Right atrium auricular region (tissue), 2 donors: Measurements from ENCODE around the gene ADAMTS14. TPM values are rescaled to one million over a fixed set of nuclear protein-coding genes. Genes with fewer than 3 reads are reported as not detected.
A peak's percentile ranks its signal among the peaks of the same experiment; 100 is the strongest.

Experiments
- DNase-seq: peaks from one replicate; pipeline ENCODE4 v3.0.0-alpha.2; 2019; ENCODE audit warnings: low spot score
- H3K27ac ChIP-seq, 2 donors: fragments of 200-600 bp; sonication (generic); 1 replicate in 1 of 2; 2 replicates in 1 of 2; pipeline ENCODE4 v1.5.1; 2016 to 2019
- H3K27me3 ChIP-seq, 2 donors: fragments of 200-600 bp; sonication (generic); one replicate each; pipeline versions ENCODE4 v1.5.1 to v1.6.0; 2017 to 2019
- H3K36me3 ChIP-seq: fragments of 200-600 bp; sonication (generic); one replicate; pipeline ENCODE4 v1.5.1; 2016
- H3K4me1 ChIP-seq, 2 donors: fragments of 200-600 bp; sonication (generic); one replicate each; pipeline versions ENCODE4 v1.5.1 to v1.6.0; 2017 to 2019
- H3K4me3 ChIP-seq, 2 donors: fragments of 200-600 bp; sonication (generic); 1 replicate in 1 of 2; 2 replicates in 1 of 2; pipeline ENCODE4 v1.5.1; 2017 to 2019; ENCODE audit warnings: mild to moderate bottlenecking in 1 of 2, moderate library complexity in 1 of 2
- H3K9me3 ChIP-seq, 2 donors: fragments of 200-600 bp; sonication (generic); one replicate each; pipeline ENCODE4 v1.5.1; 2019
- total RNA-seq, 2 donors: library from RNA; depleted of rRNA; stranded (reverse); fragments of >200 nt; gene quantifications; one replicate each; pipeline ENCODE4 v1.1.0, GENCODE V29; 2016
- TF ChIP-seq, protein P1 (sequence below), 2 donors: fragments of 200-600 bp; sonication (generic); IDR thresholded peaks; one replicate each; pipeline ENCODE4 v1.5.1; 2019; ENCODE audit warnings: antibody characterized with exemption in 2 of 2

Gene ADAMTS14
- total RNA-seq, 2 donors from 2014 or later: not detected

DNA sequence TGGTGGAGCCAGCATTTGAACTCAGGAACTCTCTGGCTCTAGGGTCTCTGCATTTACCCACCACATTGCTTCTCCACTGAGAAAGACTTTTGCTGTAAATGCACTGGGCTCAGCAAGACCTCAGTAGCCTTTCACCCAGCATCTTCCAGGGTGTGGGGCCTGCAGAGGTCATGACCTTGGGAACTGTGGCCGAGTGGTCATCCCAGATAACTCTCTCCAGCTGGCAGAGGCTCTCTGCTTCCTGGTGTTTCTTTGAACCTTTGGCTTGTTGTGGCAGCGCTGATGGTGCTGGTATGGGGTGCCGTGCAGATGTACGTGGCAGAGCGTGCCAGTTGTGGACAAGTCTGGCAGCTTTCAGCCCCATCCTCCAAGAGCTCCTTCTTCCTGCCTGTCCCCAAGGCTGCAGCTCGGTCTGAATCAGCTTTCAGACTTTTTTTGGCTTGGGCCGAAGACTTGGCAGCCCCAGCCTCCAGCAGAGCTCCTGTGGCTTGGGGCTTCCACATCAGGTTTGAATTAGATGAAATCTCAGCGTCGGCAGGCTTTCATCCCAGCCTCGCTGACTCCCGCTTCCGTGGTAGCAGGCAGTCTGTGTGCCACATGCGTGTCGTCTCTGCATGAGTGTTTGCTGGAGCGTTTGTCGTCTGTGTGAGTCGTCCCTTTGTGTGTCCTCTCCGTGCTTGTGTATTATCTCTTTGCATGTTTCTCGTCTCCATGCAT, 21.5 kb downstream of the ADAMTS14 start:
- TF ChIP-seq, protein P1, sequence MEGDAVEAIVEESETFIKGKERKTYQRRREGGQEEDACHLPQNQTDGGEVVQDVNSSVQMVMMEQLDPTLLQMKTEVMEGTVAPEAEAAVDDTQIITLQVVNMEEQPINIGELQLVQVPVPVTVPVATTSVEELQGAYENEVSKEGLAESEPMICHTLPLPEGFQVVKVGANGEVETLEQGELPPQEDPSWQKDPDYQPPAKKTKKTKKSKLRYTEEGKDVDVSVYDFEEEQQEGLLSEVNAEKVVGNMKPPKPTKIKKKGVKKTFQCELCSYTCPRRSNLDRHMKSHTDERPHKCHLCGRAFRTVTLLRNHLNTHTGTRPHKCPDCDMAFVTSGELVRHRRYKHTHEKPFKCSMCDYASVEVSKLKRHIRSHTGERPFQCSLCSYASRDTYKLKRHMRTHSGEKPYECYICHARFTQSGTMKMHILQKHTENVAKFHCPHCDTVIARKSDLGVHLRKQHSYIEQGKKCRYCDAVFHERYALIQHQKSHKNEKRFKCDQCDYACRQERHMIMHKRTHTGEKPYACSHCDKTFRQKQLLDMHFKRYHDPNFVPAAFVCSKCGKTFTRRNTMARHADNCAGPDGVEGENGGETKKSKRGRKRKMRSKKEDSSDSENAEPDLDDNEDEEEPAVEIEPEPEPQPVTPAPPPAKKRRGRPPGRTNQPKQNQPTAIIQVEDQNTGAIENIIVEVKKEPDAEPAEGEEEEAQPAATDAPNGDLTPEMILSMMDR (IDR thresholded peaks at IDR 0.05): no peak
- H3K27ac ChIP-seq: no peak overlapping the region
- H3K36me3 ChIP-seq: no peaks in the 10 kb centered on the region
- peak; percentile 62 for DNase-seq
- H3K9me3 ChIP-seq: no peaks in the 10 kb centered on the region
- no peaks in the 10 kb centered on the region for H3K4me1 ChIP-seq
- no peak overlapping the region for H3K4me3 ChIP-seq
- H3K27me3 ChIP-seq: no peaks in the 10 kb centered on the region

DNA sequence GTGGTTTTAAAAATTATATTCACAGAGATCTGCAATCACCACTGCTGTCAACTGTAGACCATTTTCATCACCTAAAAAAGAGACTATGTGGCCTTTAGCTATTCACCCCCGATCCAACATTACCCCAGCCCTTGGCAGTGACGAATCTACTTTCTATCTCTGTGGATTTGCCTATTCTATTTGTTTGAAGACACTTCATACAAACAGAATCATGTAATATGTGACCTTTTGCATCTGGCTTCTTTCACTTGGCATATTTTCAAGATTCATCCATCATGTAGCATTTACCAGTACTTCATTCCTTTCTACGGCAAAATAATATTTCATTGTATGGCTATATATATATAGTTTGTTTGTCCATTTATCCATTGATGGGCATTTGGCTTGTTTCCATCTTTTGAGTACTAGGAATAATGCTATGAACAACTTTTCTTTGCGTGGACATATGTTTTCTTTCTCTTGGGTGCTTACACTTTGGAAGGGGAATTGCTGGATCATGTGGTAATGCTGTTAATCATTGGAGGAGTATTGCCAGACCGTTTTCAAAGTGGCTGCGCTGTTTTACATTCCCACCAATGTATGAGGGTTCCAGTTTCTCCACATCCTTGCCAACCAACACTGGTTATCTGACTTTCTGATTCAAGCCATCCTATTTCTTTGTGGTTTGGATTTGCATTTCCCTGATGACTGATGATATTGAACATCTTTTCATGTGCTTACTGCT, 22.3 kb downstream of the ADAMTS14 start:
- no peak overlapping the region for H3K27ac ChIP-seq
- H3K27me3 ChIP-seq: no peaks in the 10 kb centered on the region
- no peaks in the 10 kb centered on the region for H3K9me3 ChIP-seq
- TF ChIP-seq, protein P1 (IDR thresholded peaks at IDR 0.05): no peak
- no peak overlapping the region for H3K4me3 ChIP-seq
- no peaks in the 10 kb centered on the region for H3K4me1 ChIP-seq
- no peaks in the 10 kb centered on the region for H3K36me3 ChIP-seq
- no peak for DNase-seq

DNA sequence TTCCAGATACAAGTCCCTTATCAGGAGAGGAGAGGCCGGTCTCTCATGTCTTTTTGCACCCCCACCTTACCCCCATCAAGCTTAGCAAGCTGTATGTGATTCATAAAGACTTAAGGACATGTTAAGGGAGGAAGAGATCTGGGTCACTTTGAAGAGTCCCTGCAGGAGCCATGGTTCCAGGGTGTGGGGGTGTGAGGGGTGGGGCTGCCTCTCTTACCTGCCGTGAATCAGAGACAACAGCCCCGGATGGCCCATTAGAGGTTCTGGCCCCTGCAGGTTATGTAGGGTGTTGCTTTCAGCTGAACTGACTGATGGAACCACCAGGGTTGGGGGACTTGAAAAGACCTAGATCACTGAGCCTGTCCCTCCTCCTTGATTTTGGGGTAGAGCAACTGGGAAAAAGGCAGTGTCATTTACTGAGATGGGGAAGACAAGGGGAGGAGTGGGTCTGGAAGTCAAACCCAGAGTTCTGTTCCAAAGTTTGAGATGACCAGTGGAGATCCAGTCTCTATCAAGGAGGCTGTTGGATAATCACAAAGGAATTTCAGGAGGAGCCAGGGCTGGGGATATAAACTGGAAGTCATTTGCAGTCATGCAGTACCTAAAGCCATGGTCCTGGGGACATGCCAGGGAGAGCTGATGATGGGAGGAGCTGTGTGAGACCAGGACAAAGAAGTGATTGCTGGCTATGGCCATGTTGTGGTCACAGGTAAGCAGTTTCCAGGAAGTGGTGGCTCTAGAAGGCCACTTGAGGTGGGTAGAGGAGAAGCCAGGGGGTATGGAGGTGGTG, 23.1 kb downstream of the ADAMTS14 start:
- TF ChIP-seq, protein P1 (IDR thresholded peaks at IDR 0.05): no peak
- Histone ChIP-seq H3K27me3 (no peaks in the 10 kb centered on the region), H3K9me3 (no peaks in the 10 kb centered on the region), H3K4me1 (no peaks in the 10 kb centered on the region), H3K4me3 (no peak overlapping the region), H3K36me3 (no peaks in the 10 kb centered on the region), H3K27ac (no peak overlapping the region)
- no peak for DNase-seq

DNA sequence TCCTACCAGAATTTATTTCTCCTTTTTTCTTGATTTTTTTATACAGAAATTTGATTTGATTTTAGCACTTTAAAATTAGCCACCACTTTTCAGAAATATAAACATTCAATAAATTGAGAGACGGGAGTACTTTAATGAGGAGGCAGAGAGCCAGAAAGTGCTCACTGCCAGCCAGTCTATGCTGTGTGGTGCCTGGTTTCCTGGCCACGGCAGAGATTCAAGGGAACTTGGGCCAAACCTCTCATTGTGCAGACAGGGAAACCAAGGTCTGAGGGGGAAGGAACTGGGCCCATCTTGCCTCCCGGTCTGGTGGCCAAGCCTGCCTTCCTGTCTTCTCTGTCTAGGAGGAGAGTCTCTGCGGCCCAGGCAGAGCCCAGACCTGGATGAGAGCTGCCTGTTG, 25.9 kb downstream of the ADAMTS14 start:
- H3K27ac ChIP-seq: no peak overlapping the region
- no peaks in the 10 kb centered on the region for H3K9me3 ChIP-seq
- H3K4me3 ChIP-seq: no peak overlapping the region
- H3K4me1 ChIP-seq: no peaks in the 10 kb centered on the region
- TF ChIP-seq, protein P1 (IDR thresholded peaks at IDR 0.05): no peak
- H3K27me3 ChIP-seq: no peaks in the 10 kb centered on the region
- no peaks in the 10 kb centered on the region for H3K36me3 ChIP-seq
- DNase-seq: no peak

DNA sequence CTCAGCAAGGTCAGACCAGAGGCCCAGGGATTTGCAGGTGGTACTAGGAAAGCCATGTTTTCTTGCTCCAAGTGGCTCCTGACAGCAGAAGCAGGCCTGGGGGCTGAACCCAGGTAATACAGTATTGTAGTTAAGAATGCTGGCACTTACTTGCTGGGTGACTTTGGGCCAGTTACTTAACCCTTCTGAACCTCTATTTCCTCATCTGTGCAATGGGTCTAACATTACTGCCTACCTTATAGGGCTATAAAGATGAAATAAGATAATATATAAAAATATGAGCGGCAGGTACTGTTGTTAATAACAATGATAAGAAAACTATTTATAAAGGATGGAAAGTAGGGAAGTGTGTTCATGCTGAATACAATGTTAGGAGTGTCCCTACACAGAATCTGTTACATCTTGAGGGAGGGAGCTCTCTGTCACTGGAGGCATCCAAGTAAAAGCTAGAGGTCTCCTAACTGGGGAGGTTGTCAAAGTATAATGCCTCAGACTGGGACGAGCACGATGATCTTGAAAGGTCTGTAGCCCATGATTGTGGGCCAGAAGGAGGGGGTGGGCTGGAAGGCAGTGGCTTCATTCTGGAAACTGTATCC, 26.9 kb downstream of the ADAMTS14 start:
- H3K9me3 ChIP-seq: no peaks in the 10 kb centered on the region
- H3K4me1 ChIP-seq: no peaks in the 10 kb centered on the region
- H3K27ac ChIP-seq: no peak overlapping the region
- H3K27me3 ChIP-seq: no peaks in the 10 kb centered on the region
- TF ChIP-seq, protein P1 (IDR thresholded peaks at IDR 0.05): no peak
- no peak for DNase-seq
- H3K4me3 ChIP-seq: no peak overlapping the region
- H3K36me3 ChIP-seq: no peaks in the 10 kb centered on the region
